ENCODE results near the gene MGAT3. TPM values are rescaled to one million over a fixed set of nuclear protein-coding genes. Genes with fewer than 3 reads are reported as not detected.

MGAT3 gene
- total and polyA plus RNA-seq, 2 donors (not counting 1 experiment from before 2014, with no cell fraction given), result 11.1 to 27.8 TPM

GRCh38 chr22:39414377-39414776 lies 42.4 kb upstream of the MGAT3 start:
- Mint-ChIP-seq H3K4me1 (peaks cover 18% of the 10 kb centered on the region), H3K9me3 (ENCODE audit: insufficient read depth) (no peaks in the 10 kb centered on the region), H3K4me3 (no peak overlapping the region), H3K27me3 (no peaks in the 10 kb centered on the region), H3K27ac (no peak overlapping the region)
- WGBS (ENCODE audit: insufficient coverage), result 32% methylated on average over 4 of the region's 7 CpGs
- ChIA-PET POLR2A (no interaction called here), CTCF (no interaction called here)
- TF ChIP-seq CTCF (IDR thresholded peaks at IDR 0.05), result no peak
- TF ChIP-seq EZH2 (IDR thresholded peaks at IDR 0.05; ENCODE audit: borderline replicate concordance, insufficient read depth, low read depth, low read length, poor library complexity, severe bottlenecking), result no peak
- Histone ChIP-seq H3K4me2 (replicated peaks; ENCODE audit: low read depth, low read length, poor library complexity, severe bottlenecking) (no peak overlapping the region), H2AFZ (ENCODE audit: insufficient read depth, low read depth, low read length, poor library complexity, severe bottlenecking) (no peak overlapping the region), H3K4me1 (ENCODE audit: control insufficient read depth in 2 of 2, insufficient read depth in 2 of 2, low read length in 2 of 2) (peaks cover 8 to 16% of the 10 kb centered on the region in 2 donors), H3K27me3 (replicated peaks in 1 of 4; ENCODE audit: control extremely low read depth in 1 of 4, control insufficient read depth in 3 of 4, insufficient read depth in 4 of 4, low read length in 3 of 4) (no peaks in the 10 kb centered on the region), H3K36me3 (replicated peaks in 1 of 2; ENCODE audit: control extremely low read depth in 1 of 2, control insufficient read depth in 1 of 2, extremely low read depth in 1 of 2, insufficient read depth in 2 of 2, low read length in 1 of 2) (peaks cover 2 to 43% of the 10 kb centered on the region in 2 experiments), H4K20me1 (ENCODE audit: control insufficient read depth, insufficient read depth, low read length, poor library complexity, severe bottlenecking) (peaks cover 36% of the 10 kb centered on the region), H3K27ac (ENCODE audit: low read length in 2 of 2) (no peak overlapping the region), H3K4me3 (ENCODE audit: control extremely low read depth in 1 of 5, extremely low read depth in 1 of 5, insufficient read depth in 1 of 5, low read depth in 2 of 5, low read length in 4 of 5) (no peak overlapping the region), H3K79me2 (ENCODE audit: control insufficient read depth, insufficient read depth, low read length) (peaks cover 44% of the 10 kb centered on the region), H3K9me3 (ENCODE audit: control extremely low read depth in 1 of 3, control insufficient read depth in 2 of 3, insufficient read depth in 1 of 3, low read length in 2 of 3) (no peaks in the 10 kb centered on the region), H3K9ac (ENCODE audit: low read length) (no peak overlapping the region)
- intact Hi-C loops (cut with micrococcal nuclease), result no loop called here
- ATAC-seq (ENCODE audit: low read depth) (no peak), DNase-seq (no peak)

- TF ChIP-seq EZH2 (IDR thresholded peaks at IDR 0.05; ENCODE audit: borderline replicate concordance, insufficient read depth, low read depth, low read length, poor library complexity, severe bottlenecking), result no peak
- no peak for TF ChIP-seq CTCF (IDR thresholded peaks at IDR 0.05)
- no peak overlapping the region for H2AFZ ChIP-seq (ENCODE audit: insufficient read depth, low read depth, low read length, poor library complexity, severe bottlenecking)
- H3K4me1 Mint-ChIP-seq, result peaks cover 18% of the 10 kb centered on the region
- ChIA-PET POLR2A (no interaction called here), CTCF (interaction anchor here (1.7 kb wide), 1 partner anchor 15 kb away, joined by 4 read pairs; the partner anchor contains the start of gene TAB1)
- peaks cover 2 to 48% of the 10 kb centered on the region in 2 experiments for H3K36me3 ChIP-seq (replicated peaks in 1 of 2; ENCODE audit: control extremely low read depth in 1 of 2, control insufficient read depth in 1 of 2, extremely low read depth in 1 of 2, insufficient read depth in 2 of 2, low read length in 1 of 2)
- no peak overlapping the region for H3K27ac ChIP-seq (ENCODE audit: low read length in 2 of 2)
- WGBS (ENCODE audit: insufficient coverage), result 90% methylated on average over 11 of the region's 11 CpGs
- H3K27me3 Mint-ChIP-seq, result no peaks in the 10 kb centered on the region
- H3K9ac ChIP-seq (ENCODE audit: low read length), result no peak overlapping the region
- DNase-seq, result no peak
- no peak overlapping the region for H3K4me3 Mint-ChIP-seq
- H3K27me3 ChIP-seq (replicated peaks in 1 of 4; ENCODE audit: control extremely low read depth in 1 of 4, control insufficient read depth in 3 of 4, insufficient read depth in 4 of 4, low read length in 3 of 4), result no peaks in the 10 kb centered on the region
- H3K9me3 ChIP-seq (ENCODE audit: control extremely low read depth in 1 of 3, control insufficient read depth in 2 of 3, insufficient read depth in 1 of 3, low read length in 2 of 3), result no peaks in the 10 kb centered on the region
- peaks cover 39% of the 10 kb centered on the region for H3K79me2 ChIP-seq (ENCODE audit: control insufficient read depth, insufficient read depth, low read length)
- intact Hi-C loops (cut with micrococcal nuclease), result no loop called here
- no peak overlapping the region for H3K27ac Mint-ChIP-seq
- no peak for ATAC-seq (ENCODE audit: low read depth)
- H3K9me3 Mint-ChIP-seq (ENCODE audit: insufficient read depth), result no peaks in the 10 kb centered on the region
- H3K4me1 ChIP-seq (ENCODE audit: control insufficient read depth in 2 of 2, insufficient read depth in 2 of 2, low read length in 2 of 2), result peaks cover 8 to 16% of the 10 kb centered on the region in 2 donors
- no peak overlapping the region for H3K4me2 ChIP-seq (replicated peaks; ENCODE audit: low read depth, low read length, poor library complexity, severe bottlenecking)
- H4K20me1 ChIP-seq (ENCODE audit: control insufficient read depth, insufficient read depth, low read length, poor library complexity, severe bottlenecking), result peaks cover 31% of the 10 kb centered on the region
- H3K4me3 ChIP-seq (ENCODE audit: control extremely low read depth in 1 of 5, extremely low read depth in 1 of 5, insufficient read depth in 1 of 5, low read depth in 2 of 5, low read length in 4 of 5), result no peak overlapping the region
These were observed 41.9 kb upstream of the MGAT3 start for GRCh38 chr22:39414886-39415285.
